DOHH2 (cell line): Measurements from ENCODE around the gene GPR157.

ENCODE experiments used
- EZH2phosphoT487 ChIP-seq: fragments of 200-600 bp; sonication (generic); IDR thresholded peaks from 2 replicates; pipeline ENCODE4 v1.6.1; 2017; ENCODE audit warnings: borderline replicate concordance, mild to moderate bottlenecking, antibody characterized with exemption, low read length, moderate library complexity, mixed read lengths
- TF ChIP-seq, protein P1 (sequence below): fragments of 200-600 bp; sonication (generic); IDR thresholded peaks from one replicate; pipeline ENCODE4 v1.5.1; 2014; ENCODE audit warnings: antibody characterized with exemption, mild to moderate bottlenecking, low read depth, low read length; ENCODE audit not compliant: poor library complexity, severe bottlenecking

DNA sequence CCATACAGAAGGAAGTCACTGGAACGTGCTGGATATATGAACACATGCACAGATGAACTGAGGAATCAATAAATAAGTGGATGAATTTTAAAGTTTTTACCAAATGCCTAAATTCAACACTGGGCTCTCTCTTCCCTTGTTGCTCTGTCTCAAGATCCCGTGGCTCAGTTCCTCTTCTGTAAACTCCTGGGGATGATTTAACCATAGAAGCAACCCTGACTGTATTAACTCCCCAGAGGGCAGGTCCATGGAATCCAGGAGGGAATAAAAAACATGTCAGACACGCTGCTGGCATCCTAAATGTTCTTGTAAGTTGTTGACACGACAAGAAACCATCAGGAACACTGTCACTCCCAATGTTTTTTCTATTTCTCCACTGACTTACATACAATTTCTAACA lies 45.3 kb upstream of the GPR157 start:
- TF ChIP-seq, protein P1, sequence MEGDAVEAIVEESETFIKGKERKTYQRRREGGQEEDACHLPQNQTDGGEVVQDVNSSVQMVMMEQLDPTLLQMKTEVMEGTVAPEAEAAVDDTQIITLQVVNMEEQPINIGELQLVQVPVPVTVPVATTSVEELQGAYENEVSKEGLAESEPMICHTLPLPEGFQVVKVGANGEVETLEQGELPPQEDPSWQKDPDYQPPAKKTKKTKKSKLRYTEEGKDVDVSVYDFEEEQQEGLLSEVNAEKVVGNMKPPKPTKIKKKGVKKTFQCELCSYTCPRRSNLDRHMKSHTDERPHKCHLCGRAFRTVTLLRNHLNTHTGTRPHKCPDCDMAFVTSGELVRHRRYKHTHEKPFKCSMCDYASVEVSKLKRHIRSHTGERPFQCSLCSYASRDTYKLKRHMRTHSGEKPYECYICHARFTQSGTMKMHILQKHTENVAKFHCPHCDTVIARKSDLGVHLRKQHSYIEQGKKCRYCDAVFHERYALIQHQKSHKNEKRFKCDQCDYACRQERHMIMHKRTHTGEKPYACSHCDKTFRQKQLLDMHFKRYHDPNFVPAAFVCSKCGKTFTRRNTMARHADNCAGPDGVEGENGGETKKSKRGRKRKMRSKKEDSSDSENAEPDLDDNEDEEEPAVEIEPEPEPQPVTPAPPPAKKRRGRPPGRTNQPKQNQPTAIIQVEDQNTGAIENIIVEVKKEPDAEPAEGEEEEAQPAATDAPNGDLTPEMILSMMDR: no peak
- no peak for TF ChIP-seq EZH2phosphoT487
